Sigmoid colon (tissue), 7 donors: ENCODE data around the gene PPT2. TPM values are rescaled to one million over a fixed set of nuclear protein-coding genes. Genes with fewer than 3 reads are reported as not detected.
A peak's percentile ranks its signal among the peaks of the same experiment; 100 is the strongest.
"Not testable (repeated sequence)": the region's sequence is repeated elsewhere in the genome, so short reads cannot be mapped to it uniquely, and the experiment has no call there.

Source experiments
- DNase-seq: peaks from one replicate; pipeline ENCODE4 v3.0.0-alpha.2; 2019
- H3K27ac ChIP-seq, 4 donors: fragments of 200-600 bp; sonication (generic); one replicate each; pipeline ENCODE4 v1.5.1; 2016 to 2019; ENCODE audit warnings: mild to moderate bottlenecking in 1 of 4
- H3K27me3 ChIP-seq, 3 donors: fragments of 200-600 bp; sonication (generic); one replicate each; pipeline ENCODE4 v1.5.1; 2019; ENCODE audit warnings: mild to moderate bottlenecking in 1 of 3
- H3K36me3 ChIP-seq, 4 donors: fragments of 200-600 bp; sonication (generic); one replicate each; pipeline ENCODE4 v1.5.1; 2016 to 2019
- H3K4me1 ChIP-seq, 4 donors: fragments of 200-600 bp; sonication (generic); one replicate each; pipeline ENCODE4 v1.5.1; 2017 to 2019
- H3K4me3 ChIP-seq, 4 donors: fragments of 200-600 bp; sonication (generic); one replicate each; pipeline ENCODE4 v1.5.1; 2017 to 2019; ENCODE audit warnings: mild to moderate bottlenecking in 2 of 4, moderate library complexity in 1 of 4
- H3K9me3 ChIP-seq, 4 donors: fragments of 200-600 bp in 3 of 4; sonication (generic) in 3 of 4; one replicate each; pipeline versions ENCODE4 v1.5.1 to v1.6.1; 2013 to 2019
- CTCF ChIP-seq, 4 experiments: fragments of 450-650 bp in 3 of 4; fragments of 200-600 bp in 1 of 4; IDR thresholded peaks; one replicate each; pipeline ENCODE4 v1.5.1; 2016 to 2019; ENCODE audit warnings: antibody characterized with exemption in 4 of 4, mild to moderate bottlenecking in 3 of 4, moderate library complexity in 2 of 4
- EP300 ChIP-seq, 4 donors: sonication (generic); formaldehyde crosslinking; IDR thresholded peaks; one replicate each; pipeline ENCODE4 v1.6.1; 2017; ENCODE audit warnings: antibody characterized with exemption in 4 of 4
- POLR2A ChIP-seq, 2 donors: fragments of 450-650 bp; IDR thresholded peaks; one replicate each; pipeline ENCODE4 v1.6.1; 2016; ENCODE audit warnings: antibody characterized with exemption in 2 of 2, mild to moderate bottlenecking in 2 of 2, moderate library complexity in 2 of 2
- POLR2AphosphoS5 ChIP-seq, 4 donors: sonication (generic); formaldehyde crosslinking; IDR thresholded peaks; one replicate each; pipeline ENCODE4 v1.6.1; 2017; ENCODE audit warnings: antibody characterized with exemption in 4 of 4
- whole genome bisulfite sequencing, 2 donors: extraction: QIAGEN DNeasy Blood & Tissue Kit; methylation state at CpG; one replicate each; pipeline ENCODE4 v1.1.7; 2013; 5-methylcytosine and 5-hydroxymethylcytosine counted together
- intact Hi-C: fragments of 100-400 bp; cut with DNase I; formaldehyde crosslinking; loops from one replicate; pipeline ENCODE4 v1.15.1; 2023
- polyA plus RNA-seq, 3 donors: library from polyadenylated mRNA; stranded (reverse); fragments of 200-250 nt; gene quantifications; one replicate each; pipeline ENCODE4 v1.2.3, GENCODE V29; 2013
- total RNA-seq, 4 donors: library from RNA; depleted of rRNA; stranded (reverse); fragments of >200 nt; gene quantifications; one replicate each; pipeline ENCODE4 v1.1.0, GENCODE V29; 2016
- donor health status: healthy with polysubstance abuse.
- donor health status: Bipolar disorder and iron deficiency.
- donor health status: healthy.

PPT2 gene
- total and polyA plus RNA-seq, 7 donors = 3.0 to 126 (median 15.5) TPM

GRCh38 chr6:32203426-32204267, 49.7 kb downstream of the PPT2 start:
- Histone ChIP-seq H3K4me1 (no peaks in the 10 kb centered on the region), H3K9me3 (no peaks in the 10 kb centered on the region), H3K27me3 (peaks cover 0 to 6% (median 0%) of the 10 kb centered on the region in 3 donors), H3K36me3 (no peaks in the 10 kb centered on the region), H3K27ac (no peak overlapping the region), H3K4me3 (no peak overlapping the region)
- DNase-seq = no peak
- TF ChIP-seq EP300 (IDR thresholded peaks at IDR 0.05) = no peak
- no peak for TF ChIP-seq CTCF (IDR thresholded peaks at IDR 0.05)
- TF ChIP-seq POLR2AphosphoS5 (IDR thresholded peaks at IDR 0.05) = no peak
- no peak for TF ChIP-seq POLR2A (IDR thresholded peaks at IDR 0.05)
- intact Hi-C loops = no loop called here
- 68 to 83% methylated on average over 9 of the region's 9 CpGs for WGBS, 2 donors

DNA sequence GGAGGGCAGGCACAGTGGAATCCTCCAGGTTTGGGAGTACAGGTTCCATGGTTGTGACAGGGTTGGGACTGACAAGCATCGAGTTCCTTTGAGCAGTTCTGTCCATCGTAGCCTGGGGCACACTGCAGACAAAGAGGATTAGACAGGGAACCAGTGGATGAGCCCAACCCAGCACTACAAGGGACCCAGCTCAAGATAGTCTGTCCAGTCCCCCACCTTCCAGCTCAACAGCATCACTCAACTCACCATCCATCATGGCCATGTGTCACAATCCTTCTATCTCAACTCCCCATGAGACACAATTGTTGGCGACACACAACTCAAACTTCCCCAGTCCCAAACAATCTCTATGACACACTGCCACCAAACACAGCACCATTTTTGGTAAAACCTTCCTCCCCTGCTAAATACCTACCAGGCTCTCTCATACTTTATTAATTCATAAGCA, 50.4 kb downstream of the PPT2 start:
- no peak for DNase-seq
- Histone ChIP-seq H3K36me3 (no peaks in the 10 kb centered on the region), H3K4me3 (no peak overlapping the region), H3K4me1 (no peaks in the 10 kb centered on the region), H3K27ac (no peak overlapping the region), H3K9me3 (no peaks in the 10 kb centered on the region), H3K27me3 (peaks cover 0 to 6% (median 0%) of the 10 kb centered on the region in 3 donors)
- 89 to 94% methylated on average over 3 of the region's 3 CpGs for WGBS, 2 donors
- intact Hi-C loops = no loop called here
- TF ChIP-seq CTCF (IDR thresholded peaks at IDR 0.05) = no peak
- no peak for TF ChIP-seq POLR2AphosphoS5 (IDR thresholded peaks at IDR 0.05)

GRCh38 chr6:32208996-32209395, 55.1 kb downstream of the PPT2 start:
- 74 to 85% methylated on average over 1 of the region's 1 CpG for WGBS, 2 donors
- Histone ChIP-seq H3K36me3 (no peaks in the 10 kb centered on the region), H3K27ac (no peak overlapping the region), H3K9me3 (no peaks in the 10 kb centered on the region), H3K4me1 (no peaks in the 10 kb centered on the region), H3K27me3 (no peaks in the 10 kb centered on the region), H3K4me3 (no peak overlapping the region)
- no peak for TF ChIP-seq POLR2A (IDR thresholded peaks at IDR 0.05)
- TF ChIP-seq EP300 (IDR thresholded peaks at IDR 0.05) = no peak
- no peak for TF ChIP-seq POLR2AphosphoS5 (IDR thresholded peaks at IDR 0.05)
- TF ChIP-seq CTCF (IDR thresholded peaks at IDR 0.05) = no peak
- no peak for DNase-seq
- intact Hi-C loops = no loop called here

DNA sequence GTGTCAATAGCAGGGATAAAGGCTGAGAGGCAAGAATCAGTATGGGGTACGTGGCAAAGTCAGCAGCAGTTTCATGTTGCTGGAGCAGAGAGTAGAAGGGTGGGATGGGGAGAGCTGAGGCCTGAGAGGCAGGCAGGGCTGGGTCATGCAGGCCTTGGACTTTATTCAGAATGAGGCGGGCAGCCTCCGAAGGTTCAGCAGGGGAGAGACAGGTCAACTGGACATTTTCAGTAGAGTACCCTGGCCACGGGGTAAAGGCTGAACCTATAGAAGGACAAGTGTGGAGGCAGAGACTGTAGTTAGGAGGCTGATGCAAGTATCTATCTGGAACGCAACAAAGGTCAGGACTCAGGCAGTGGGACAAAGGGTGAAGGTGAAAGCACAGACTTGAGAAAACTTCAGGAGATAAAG, 56.3 kb downstream of the PPT2 start:
- peak; percentile 24 for DNase-seq
- Histone ChIP-seq H3K9me3 (no peaks in the 10 kb centered on the region), H3K27ac (no peak overlapping the region), H3K36me3 (no peaks in the 10 kb centered on the region), H3K27me3 (no peaks in the 10 kb centered on the region), H3K4me3 (no peak overlapping the region), H3K4me1 (no peaks in the 10 kb centered on the region)
- 79 to 86% methylated on average over 5 of the region's 5 CpGs for whole genome bisulfite sequencing, 2 donors
- TF ChIP-seq EP300 (IDR thresholded peaks at IDR 0.05) (no peak), POLR2AphosphoS5 (IDR thresholded peaks at IDR 0.05) (no peak), POLR2A (IDR thresholded peaks at IDR 0.05) (no peak), CTCF (IDR thresholded peaks at IDR 0.05) (no peak)
- intact Hi-C loops = no loop called here

DNA sequence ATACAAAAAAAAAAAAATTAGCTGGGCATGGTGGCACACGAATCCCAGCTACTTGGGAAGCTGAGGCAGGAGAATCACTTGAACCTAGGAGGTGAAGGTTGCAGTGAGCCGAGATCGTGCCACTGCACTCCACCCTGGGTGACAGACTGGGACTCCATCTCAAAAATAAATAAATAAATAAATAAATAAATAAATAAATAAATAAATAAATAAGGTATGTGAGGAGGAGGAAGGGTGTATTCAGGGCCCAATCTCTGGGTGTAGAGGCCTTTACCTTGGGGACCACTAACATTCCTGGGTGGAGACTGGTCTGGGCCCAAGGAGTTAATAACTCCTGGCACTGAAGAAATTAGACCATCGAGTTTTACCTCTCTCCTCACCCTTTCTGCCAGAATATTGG, 57.5 kb downstream of the PPT2 start:
- H3K4me3 ChIP-seq, H3K27me3 ChIP-seq, H3K4me1 ChIP-seq, intact Hi-C loops, DNase-seq, H3K36me3 ChIP-seq, H3K27ac ChIP-seq, H3K9me3 ChIP-seq: not testable (repeated sequence)
- WGBS, 2 donors = 87 to 88% methylated on average over 4 of the region's 4 CpGs
